ENCODE results near the gene NKAIN4.

NKAIN4 gene

GRCh38 chr20:63205896-63206295 lies 48.4 kb downstream of the NKAIN4 start:
- H3K79me2 ChIP-seq (ENCODE audit: control insufficient read depth, insufficient read depth, low read length, unreplicated experiment): peaks cover 91% of the 10 kb centered on the region
- no peak overlapping the region for H3K4me3 ChIP-seq (ENCODE audit: low read depth, low read length)
- H3K36me3 ChIP-seq (ENCODE audit: insufficient read depth, low read length): peaks cover 17% of the 10 kb centered on the region
- peaks cover 10% of the 10 kb centered on the region for H3K4me1 ChIP-seq (ENCODE audit: control insufficient read depth, insufficient read depth, low read length, unreplicated experiment)
- H2AFZ ChIP-seq (ENCODE audit: low read length, unreplicated experiment): no peak overlapping the region
- H3K27ac ChIP-seq (ENCODE audit: low read depth, low read length): no peak overlapping the region
- no peaks in the 10 kb centered on the region for H3K27me3 ChIP-seq (ENCODE audit: insufficient read depth, low read length)

- Histone ChIP-seq H3K79me2 (ENCODE audit: control insufficient read depth, insufficient read depth, low read length, unreplicated experiment) (peaks cover 87% of the 10 kb centered on the region), H3K4me1 (ENCODE audit: control insufficient read depth, insufficient read depth, low read length, unreplicated experiment) (peaks cover 10% of the 10 kb centered on the region), H3K27me3 (ENCODE audit: insufficient read depth, low read length) (no peaks in the 10 kb centered on the region), H3K4me3 (ENCODE audit: low read depth, low read length) (no peak overlapping the region), H2AFZ (ENCODE audit: low read length, unreplicated experiment) (no peak overlapping the region), H3K27ac (ENCODE audit: low read depth, low read length) (no peak overlapping the region), H3K36me3 (ENCODE audit: insufficient read depth, low read length) (peaks cover 15% of the 10 kb centered on the region)
These were observed 49.9 kb downstream of the NKAIN4 start for GRCh38 chr20:63204362-63204761.

- no peak overlapping the region for H3K27ac ChIP-seq (ENCODE audit: low read depth, low read length)
- H2AFZ ChIP-seq (ENCODE audit: low read length, unreplicated experiment): no peak overlapping the region
- H3K79me2 ChIP-seq (ENCODE audit: control insufficient read depth, insufficient read depth, low read length, unreplicated experiment): peaks cover 87% of the 10 kb centered on the region
- no peaks in the 10 kb centered on the region for H3K27me3 ChIP-seq (ENCODE audit: insufficient read depth, low read length)
- H3K4me3 ChIP-seq (ENCODE audit: low read depth, low read length): no peak overlapping the region
- H3K36me3 ChIP-seq (ENCODE audit: insufficient read depth, low read length): peaks cover 10% of the 10 kb centered on the region
- H3K4me1 ChIP-seq (ENCODE audit: control insufficient read depth, insufficient read depth, low read length, unreplicated experiment): peaks cover 10% of the 10 kb centered on the region
These were observed 51.3 kb downstream of the NKAIN4 start for GRCh38 chr20:63202811-63203526.

GRCh38 chr20:63202021-63202420 lies 52.2 kb downstream of the NKAIN4 start:
- Histone ChIP-seq H2AFZ (ENCODE audit: low read length, unreplicated experiment) (no peak overlapping the region), H3K79me2 (ENCODE audit: control insufficient read depth, insufficient read depth, low read length, unreplicated experiment) (peaks cover 81% of the 10 kb centered on the region), H3K4me1 (ENCODE audit: control insufficient read depth, insufficient read depth, low read length, unreplicated experiment) (peaks cover 4% of the 10 kb centered on the region), H3K36me3 (ENCODE audit: insufficient read depth, low read length) (peaks cover 10% of the 10 kb centered on the region), H3K27ac (ENCODE audit: low read depth, low read length) (no peak overlapping the region), H3K27me3 (ENCODE audit: insufficient read depth, low read length) (no peaks in the 10 kb centered on the region), H3K4me3 (ENCODE audit: low read depth, low read length) (no peak overlapping the region)

GRCh38 chr20:63198606-63199005 lies 55.7 kb downstream of the NKAIN4 start:
- Histone ChIP-seq H3K27me3 (ENCODE audit: insufficient read depth, low read length) (no peaks in the 10 kb centered on the region), H2AFZ (ENCODE audit: low read length, unreplicated experiment) (no peak overlapping the region), H3K36me3 (ENCODE audit: insufficient read depth, low read length) (peaks cover 15% of the 10 kb centered on the region), H3K79me2 (ENCODE audit: control insufficient read depth, insufficient read depth, low read length, unreplicated experiment) (peaks cover 56% of the 10 kb centered on the region), H3K4me3 (ENCODE audit: low read depth, low read length) (no peak overlapping the region), H3K27ac (ENCODE audit: low read depth, low read length) (no peak overlapping the region), H3K4me1 (ENCODE audit: control insufficient read depth, insufficient read depth, low read length, unreplicated experiment) (no peaks in the 10 kb centered on the region)

- no peaks in the 10 kb centered on the region for H3K27me3 ChIP-seq (ENCODE audit: insufficient read depth, low read length)
- no peak overlapping the region for H2AFZ ChIP-seq (ENCODE audit: low read length, unreplicated experiment)
- H3K4me3 ChIP-seq (ENCODE audit: low read depth, low read length): no peak overlapping the region
- no peak overlapping the region for H3K27ac ChIP-seq (ENCODE audit: low read depth, low read length)
- H3K79me2 ChIP-seq (ENCODE audit: control insufficient read depth, insufficient read depth, low read length, unreplicated experiment): peaks cover 39% of the 10 kb centered on the region
- H3K4me1 ChIP-seq (ENCODE audit: control insufficient read depth, insufficient read depth, low read length, unreplicated experiment): no peaks in the 10 kb centered on the region
- peaks cover 14% of the 10 kb centered on the region for H3K36me3 ChIP-seq (ENCODE audit: insufficient read depth, low read length)
These were observed 57.3 kb downstream of the NKAIN4 start for GRCh38 chr20:63196768-63197470.

GRCh38 chr20:63194797-63195173 lies 59.5 kb downstream of the NKAIN4 start:
- Histone ChIP-seq H3K4me1 (ENCODE audit: control insufficient read depth, insufficient read depth, low read length, unreplicated experiment) (no peaks in the 10 kb centered on the region), H3K27me3 (ENCODE audit: insufficient read depth, low read length) (no peaks in the 10 kb centered on the region), H3K4me3 (ENCODE audit: low read depth, low read length) (no peak overlapping the region), H3K36me3 (ENCODE audit: insufficient read depth, low read length) (peaks cover 11% of the 10 kb centered on the region; the same call in 1 of the 2 replicates), H2AFZ (ENCODE audit: low read length, unreplicated experiment) (no peak overlapping the region), H3K79me2 (ENCODE audit: control insufficient read depth, insufficient read depth, low read length, unreplicated experiment) (peaks cover 24% of the 10 kb centered on the region), H3K27ac (ENCODE audit: low read depth, low read length) (no peak overlapping the region)

GRCh38 chr20:63194007-63194796 lies 60.1 kb downstream of the NKAIN4 start:
- no peak overlapping the region for H2AFZ ChIP-seq (ENCODE audit: low read length, unreplicated experiment)
- no peaks in the 10 kb centered on the region for H3K4me1 ChIP-seq (ENCODE audit: control insufficient read depth, insufficient read depth, low read length, unreplicated experiment)
- no peak overlapping the region for H3K27ac ChIP-seq (ENCODE audit: low read depth, low read length)
- no peaks in the 10 kb centered on the region for H3K27me3 ChIP-seq (ENCODE audit: insufficient read depth, low read length)
- H3K36me3 ChIP-seq (ENCODE audit: insufficient read depth, low read length): peaks cover 11% of the 10 kb centered on the region; the same call in 1 of the 2 replicates
- no peak overlapping the region for H3K4me3 ChIP-seq (ENCODE audit: low read depth, low read length)
- H3K79me2 ChIP-seq (ENCODE audit: control insufficient read depth, insufficient read depth, low read length, unreplicated experiment): peaks cover 20% of the 10 kb centered on the region

GRCh38 chr20:63192721-63193120 lies 61.5 kb downstream of the NKAIN4 start:
- Histone ChIP-seq H3K27me3 (ENCODE audit: insufficient read depth, low read length) (no peaks in the 10 kb centered on the region), H3K27ac (ENCODE audit: low read depth, low read length) (no peak overlapping the region), H3K36me3 (ENCODE audit: insufficient read depth, low read length) (peaks cover 11% of the 10 kb centered on the region; the same call in 1 of the 2 replicates), H3K4me3 (ENCODE audit: low read depth, low read length) (no peak overlapping the region), H3K4me1 (ENCODE audit: control insufficient read depth, insufficient read depth, low read length, unreplicated experiment) (no peaks in the 10 kb centered on the region), H3K79me2 (ENCODE audit: control insufficient read depth, insufficient read depth, low read length, unreplicated experiment) (peaks cover 9% of the 10 kb centered on the region), H2AFZ (ENCODE audit: low read length, unreplicated experiment) (no peak overlapping the region)

- Histone ChIP-seq H3K27ac (ENCODE audit: low read depth, low read length) (no peak overlapping the region), H3K36me3 (ENCODE audit: insufficient read depth, low read length) (peaks cover 8% of the 10 kb centered on the region; the same call in 1 of the 2 replicates), H3K27me3 (ENCODE audit: insufficient read depth, low read length) (no peaks in the 10 kb centered on the region), H3K4me3 (ENCODE audit: low read depth, low read length) (no peak overlapping the region), H3K4me1 (ENCODE audit: control insufficient read depth, insufficient read depth, low read length, unreplicated experiment) (no peaks in the 10 kb centered on the region), H2AFZ (ENCODE audit: low read length, unreplicated experiment) (no peak overlapping the region), H3K79me2 (ENCODE audit: control insufficient read depth, insufficient read depth, low read length, unreplicated experiment) (peaks cover 1% of the 10 kb centered on the region)
These were observed 62.9 kb downstream of the NKAIN4 start for GRCh38 chr20:63191400-63191799.

Data from ACC112 (cell line).